NCI-H526 (cell line): ENCODE results near the gene SLC39A2.

Source experiments
- DNase-seq, 2 experiments: peaks; one replicate each; lab custom pipeline; 2025; lab: John Stamatoyannopoulos, UW

SLC39A2 gene

GRCh38 chr14:21047378-21047781 is 48.3 kb downstream of the SLC39A2 start:
- no peak for DNase-seq

GRCh38 chr14:21048638-21049037 is 49.5 kb downstream of the SLC39A2 start:
- no peak for DNase-seq

GRCh38 chr14:21049271-21049673 is 50.2 kb downstream of the SLC39A2 start:
- no peak for DNase-seq

GRCh38 chr14:21050597-21050996 is 51.5 kb downstream of the SLC39A2 start:
- no peak for DNase-seq
